ENCODE measurements around the gene WDR5.
"Not testable (repeated sequence)": the region's sequence is repeated elsewhere in the genome, so short reads cannot be mapped to it uniquely, and the experiment has no call there.

Gene WDR5

DNA sequence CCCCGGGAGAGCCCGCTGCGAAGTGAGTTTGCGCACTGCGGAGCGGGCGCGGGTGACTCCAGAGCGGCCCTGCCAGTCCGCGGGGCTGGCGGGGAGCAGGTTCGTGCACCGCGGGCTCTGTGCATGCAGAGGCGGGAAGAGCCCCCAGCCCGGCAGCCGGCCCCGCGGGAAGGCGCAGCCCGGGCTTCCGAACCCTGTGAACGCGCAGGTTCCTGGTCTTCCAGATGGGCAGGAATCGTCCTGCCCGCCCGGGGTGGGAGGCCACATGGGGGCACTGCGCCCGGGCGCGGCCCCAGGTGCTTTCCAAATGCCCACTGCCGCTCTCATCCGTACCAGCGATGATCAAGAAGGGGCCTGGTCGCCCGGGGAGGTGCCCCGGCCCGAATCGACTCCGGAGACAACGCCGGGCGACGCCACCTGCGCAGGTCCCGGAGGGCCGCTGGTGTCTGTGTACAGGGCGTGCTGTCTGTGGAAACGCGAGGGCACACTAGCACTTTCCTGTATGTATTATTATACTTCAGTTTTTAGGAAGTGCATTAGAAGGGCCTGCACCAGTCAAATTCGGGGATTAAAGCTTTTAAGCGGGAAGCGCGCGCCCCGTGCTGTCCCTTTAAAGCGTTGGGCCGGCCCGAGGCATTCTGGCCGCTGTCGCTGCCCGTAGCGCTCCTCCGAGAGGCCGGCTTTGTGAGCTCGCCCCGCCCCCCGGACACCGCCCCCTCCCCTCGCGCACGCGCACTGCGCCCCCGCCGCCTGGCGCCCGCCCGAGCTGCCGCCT lies at the start of gene WDR5:
Gene WDR5 (plus strand): TSS at position 740 of the 775 bp plus-strand sequence. CDS start 3,796 bp downstream, outside the sequence.
- peak; percentile 85 for DNase-seq (ENCODE audit: low read depth in 2 of 2)

DNA sequence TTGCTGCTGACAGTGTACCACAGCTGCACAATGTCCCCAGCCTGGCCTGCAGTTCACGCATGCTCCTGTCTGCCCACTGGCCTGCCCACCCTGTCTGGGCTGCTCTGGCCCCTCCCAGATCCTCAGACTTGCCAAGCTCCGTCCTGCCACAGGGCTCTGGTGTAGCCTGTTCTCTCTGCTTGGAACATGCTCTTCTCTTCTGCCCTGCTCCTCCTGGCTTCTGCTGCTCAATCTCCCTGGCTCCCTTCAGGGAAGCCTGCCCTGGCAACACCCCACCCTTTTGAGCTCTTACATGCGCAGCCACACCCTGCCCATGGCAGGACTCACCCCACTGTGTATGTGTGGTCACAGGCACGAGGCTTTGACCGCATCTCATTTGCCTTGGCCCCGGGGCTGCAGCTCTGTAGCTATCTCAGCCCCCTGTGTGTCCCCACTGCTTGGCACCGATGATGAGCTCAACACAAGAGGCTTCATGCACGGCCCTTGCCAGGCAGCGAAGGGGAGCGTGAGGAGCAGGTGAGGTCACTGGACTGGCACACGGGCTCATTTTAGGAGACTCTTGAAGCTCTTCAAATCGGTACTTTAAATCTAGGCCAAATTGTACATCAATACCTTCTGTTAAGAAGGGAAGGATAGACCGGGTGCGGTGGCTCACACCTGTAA lies 47.7 kb upstream of the WDR5 start:
- no peak for DNase-seq (ENCODE audit: low read depth in 2 of 2)

DNA sequence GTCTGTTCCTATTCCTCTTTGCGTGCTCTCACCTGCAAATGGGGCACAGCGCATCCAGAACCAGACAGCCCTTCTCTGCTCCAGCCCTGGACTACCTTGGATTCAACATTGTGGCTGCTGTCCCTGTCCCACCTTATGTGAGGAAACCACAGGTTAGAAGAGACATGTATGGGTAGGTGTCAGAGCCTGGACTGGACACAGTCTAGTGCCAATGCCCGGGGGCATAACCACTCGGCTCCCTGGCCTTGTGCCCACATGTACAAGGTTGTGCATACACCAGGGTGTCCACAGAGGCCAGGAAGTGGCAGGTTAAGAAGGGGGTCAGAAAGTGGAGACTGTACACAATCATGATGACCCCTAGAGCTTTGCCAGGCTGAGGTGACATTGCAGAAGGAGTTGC lies 45.9 kb upstream of the WDR5 start:
- DNase-seq (ENCODE audit: low read depth in 2 of 2), result no peak

DNA sequence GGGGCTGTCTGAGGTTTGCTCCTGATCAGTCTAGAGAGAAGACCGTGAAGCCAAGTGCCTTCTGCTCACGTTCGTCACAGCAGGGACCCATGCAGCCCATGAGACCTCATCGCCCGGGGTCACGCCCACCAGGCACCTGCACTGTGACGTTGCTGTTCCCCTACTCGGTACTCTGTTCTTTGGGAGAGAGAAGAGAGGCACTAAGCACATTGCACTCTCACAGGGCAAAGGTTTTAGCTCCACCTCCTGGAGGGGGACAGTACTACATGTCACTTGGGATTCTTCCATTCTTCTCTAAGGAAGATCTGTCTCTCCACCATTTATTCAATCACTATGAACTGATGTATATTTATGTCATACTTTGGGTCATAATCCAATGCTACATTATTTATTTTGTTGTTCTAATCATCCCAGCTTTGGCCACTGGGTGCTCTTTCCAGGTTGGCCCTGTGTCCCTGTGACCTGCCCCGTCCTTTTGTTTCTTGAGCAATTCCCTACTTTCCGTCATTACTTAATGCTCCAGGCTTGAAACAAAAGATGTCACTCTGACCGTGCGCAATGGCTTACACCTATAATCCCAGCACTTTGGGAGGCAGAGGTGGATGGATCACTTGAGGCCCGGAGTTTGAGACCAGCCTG lies 36.6 kb upstream of the WDR5 start:
- DNase-seq (ENCODE audit: low read depth in 2 of 2), result peak; percentile 27 to 31

DNA sequence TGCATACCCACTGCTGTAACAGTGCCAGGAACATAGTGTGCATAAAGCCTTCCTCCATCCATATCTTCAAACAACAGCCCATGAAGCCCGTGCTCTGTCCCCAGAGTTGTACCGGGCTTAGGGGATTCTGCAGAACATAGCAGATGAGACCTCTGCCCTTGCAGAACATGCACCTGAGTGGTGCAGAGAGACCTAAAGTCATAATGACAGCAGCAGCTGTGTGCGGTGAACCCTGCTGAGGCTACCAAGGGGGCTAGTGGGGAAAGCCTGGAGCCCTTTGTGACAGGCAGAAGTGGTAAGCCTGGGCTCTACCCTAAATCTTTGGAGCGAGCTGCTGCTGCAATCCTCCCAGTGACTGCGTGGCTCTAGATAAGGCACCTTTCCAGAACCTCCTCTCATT lies 35.8 kb upstream of the WDR5 start:
- DNase-seq (ENCODE audit: low read depth in 2 of 2), result no peak

DNA sequence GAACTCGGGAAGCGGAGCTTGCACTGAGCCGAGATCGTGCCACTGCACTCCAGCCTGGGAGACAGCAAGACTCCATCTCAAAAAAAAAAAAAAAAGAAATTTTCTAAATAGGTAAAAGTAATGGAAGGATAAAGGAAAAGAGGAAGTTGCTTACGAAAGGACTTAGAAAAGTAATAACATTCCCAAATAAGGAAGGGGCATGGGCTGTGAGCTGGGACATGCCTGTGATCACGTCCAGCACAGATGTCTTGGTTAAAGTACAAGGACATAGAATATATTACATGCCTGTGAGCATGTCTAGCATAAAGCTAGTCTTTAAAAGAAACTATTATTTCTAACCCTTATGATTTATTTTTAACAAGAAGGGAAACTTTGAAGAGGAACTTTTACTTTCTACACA lies 34.7 kb upstream of the WDR5 start:
- not testable (repeated sequence) for DNase-seq (ENCODE audit: low read depth in 2 of 2)

DNA sequence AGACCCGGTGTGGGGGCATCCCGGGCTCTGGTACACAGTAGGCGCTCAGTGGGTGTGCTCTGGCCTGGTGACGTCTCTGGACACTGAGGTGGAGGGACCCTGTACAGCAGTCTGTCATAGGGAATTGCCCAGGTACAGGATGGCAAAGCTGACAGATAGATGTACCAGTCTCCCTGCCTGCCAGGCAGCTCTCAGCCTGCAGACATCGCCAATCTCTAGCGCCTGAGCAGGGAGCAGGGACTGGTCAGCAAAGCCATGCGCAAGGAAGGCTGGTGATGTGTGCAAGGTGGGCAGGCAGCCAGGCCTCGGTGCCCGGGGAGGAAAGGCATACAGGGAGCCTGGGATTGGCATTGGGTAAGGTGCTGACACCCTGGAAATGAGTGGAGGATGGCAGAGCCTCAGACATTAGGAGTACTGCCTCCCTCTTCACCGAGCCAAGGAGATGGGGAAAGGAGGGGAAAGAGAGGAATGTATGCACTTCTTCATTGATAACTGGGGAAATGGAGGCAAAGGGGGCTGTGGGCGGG lies 34.2 kb upstream of the WDR5 start:
- DNase-seq (ENCODE audit: low read depth in 2 of 2), result no peak

DNA sequence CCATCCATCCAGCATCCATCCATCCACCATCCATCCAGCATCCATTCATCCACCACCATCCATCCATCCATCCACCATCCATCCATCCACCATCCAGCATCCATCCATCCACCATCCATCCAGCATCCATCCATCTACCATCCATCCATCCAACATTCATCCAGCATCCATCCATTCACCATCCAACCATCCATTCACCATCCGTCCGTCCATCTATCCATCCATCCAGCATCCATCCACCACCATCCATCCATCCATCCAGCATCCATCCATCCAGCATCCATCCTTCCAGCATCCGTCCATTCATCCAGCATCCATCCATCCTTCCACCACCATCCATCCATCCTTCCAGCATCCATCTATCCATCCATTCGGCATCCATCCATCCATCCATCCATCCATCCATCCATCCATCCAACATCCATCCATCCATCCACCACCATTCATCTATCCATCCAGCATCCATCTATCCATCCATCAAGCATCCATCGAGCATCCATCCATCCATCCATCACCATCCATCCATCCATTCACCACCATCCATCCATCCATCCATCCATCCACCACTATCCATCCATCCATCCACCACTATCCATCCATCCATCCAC lies 32.4 kb upstream of the WDR5 start:
- DNase-seq (ENCODE audit: low read depth in 2 of 2), result no peak

DNA sequence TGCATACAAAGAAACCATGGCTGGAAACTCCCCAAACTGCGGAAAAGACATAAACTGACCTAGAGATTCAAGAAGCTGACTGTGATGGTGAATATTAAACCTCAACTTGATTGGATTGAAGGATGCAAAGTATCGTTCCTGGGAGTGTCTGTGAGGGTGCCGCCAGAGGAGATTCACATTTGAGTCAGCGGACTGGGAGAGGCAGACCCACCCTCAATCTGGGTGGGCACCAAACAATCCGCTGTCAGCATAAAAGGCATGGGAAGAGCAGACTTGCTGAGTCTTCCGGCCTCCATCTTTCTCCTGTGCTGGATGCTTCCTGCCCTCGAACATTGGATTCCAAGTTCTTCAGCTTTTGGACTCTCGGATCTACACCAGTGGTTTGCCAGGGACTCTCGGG lies 24.8 kb upstream of the WDR5 start:
- no peak for DNase-seq (ENCODE audit: low read depth in 2 of 2)

DNA sequence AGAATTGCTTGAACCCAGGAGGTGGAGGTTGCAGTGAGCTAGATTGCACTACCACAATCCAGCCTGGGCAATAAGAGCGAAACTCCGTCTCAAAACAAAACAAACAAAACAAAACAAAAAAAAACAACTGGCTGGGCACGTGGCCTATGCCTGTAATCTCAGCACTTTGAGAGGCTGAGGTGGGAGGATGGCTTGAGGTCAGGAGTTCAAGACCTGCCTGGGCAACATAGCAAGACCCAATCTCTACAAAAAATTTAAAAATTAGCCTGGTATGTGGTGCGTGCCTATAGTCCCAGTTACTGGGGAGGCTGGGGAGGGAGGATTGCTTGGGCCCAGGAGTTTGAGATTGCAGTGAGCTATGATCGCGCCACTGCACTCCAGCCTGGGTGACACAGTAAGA lies 23.3 kb upstream of the WDR5 start:
- no peak for DNase-seq (ENCODE audit: low read depth in 2 of 2)

DNA sequence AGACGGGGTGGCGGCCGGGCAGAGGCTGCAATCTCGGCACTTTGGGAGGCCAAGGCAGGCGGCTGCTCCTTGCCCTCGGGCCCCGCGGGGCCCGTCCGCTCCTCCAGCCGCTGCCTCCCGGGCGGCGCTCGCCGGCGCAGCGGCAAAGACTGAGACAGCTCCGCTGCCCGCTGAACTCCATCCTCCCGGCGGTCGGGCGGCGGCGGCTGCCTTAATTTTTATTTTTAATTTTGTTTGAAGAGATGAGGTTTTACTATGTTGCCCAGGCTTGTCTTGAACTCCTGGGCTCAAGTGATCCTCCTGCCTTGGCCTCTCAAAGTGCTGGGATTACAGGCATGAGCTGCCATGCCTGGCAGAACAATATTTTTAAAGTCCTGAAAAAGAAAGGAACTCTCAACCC lies 16.9 kb upstream of the WDR5 start:
- DNase-seq (ENCODE audit: low read depth in 2 of 2), result not testable (repeated sequence)

DNA sequence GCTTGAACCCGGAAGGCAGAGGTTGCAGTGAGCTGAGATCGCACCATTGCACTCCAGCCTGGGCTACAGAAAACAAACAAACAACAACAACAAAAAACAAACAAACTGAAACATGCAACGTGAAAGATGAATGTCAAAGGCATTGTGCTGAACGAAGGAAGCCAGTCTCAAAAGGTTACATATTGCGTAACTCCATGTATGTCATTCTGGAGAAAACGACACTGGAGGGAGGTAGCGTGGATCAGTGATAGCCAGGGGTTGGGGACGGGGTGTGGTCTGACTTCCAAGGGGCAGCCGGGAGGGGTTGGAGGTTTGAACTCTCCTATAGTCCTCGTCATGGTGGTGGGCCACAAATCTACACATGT lies 12.1 kb upstream of the WDR5 start:
- DNase-seq (ENCODE audit: low read depth in 2 of 2), result no peak

DNA sequence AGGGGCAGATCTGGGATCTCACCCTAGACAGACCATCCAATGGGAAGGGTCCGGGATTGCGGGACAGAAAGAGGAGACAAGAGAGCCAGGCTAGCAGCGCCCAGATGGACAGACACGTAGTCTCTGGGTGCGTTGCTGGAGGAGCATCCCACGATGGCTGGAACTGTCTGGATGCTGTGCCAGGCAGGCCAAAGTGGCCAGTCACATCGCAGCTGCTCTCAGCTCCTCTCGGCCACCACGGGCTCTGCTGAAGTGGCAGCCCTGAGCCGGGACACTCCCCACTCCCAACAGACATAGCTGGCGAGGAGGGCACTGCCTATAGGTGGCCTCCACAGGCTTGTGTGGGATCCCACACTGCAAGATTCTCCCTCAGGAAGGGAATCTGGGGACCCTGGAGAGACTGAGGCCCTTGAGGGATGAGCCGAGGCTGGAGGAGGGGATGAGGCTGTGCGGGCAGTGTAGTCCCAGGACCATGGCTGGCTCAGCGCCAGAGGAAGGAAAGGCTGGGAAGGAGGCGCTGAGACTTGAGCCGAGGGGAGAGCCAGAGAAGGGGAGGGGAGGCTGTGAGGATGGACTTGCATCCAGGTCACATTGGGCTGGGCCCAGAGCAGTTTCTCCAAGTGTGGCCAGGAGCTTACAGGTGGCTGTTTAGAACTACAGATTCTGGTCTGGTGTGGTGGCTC lies 10.3 kb upstream of the WDR5 start:
- no peak for DNase-seq (ENCODE audit: low read depth in 2 of 2)

DNA sequence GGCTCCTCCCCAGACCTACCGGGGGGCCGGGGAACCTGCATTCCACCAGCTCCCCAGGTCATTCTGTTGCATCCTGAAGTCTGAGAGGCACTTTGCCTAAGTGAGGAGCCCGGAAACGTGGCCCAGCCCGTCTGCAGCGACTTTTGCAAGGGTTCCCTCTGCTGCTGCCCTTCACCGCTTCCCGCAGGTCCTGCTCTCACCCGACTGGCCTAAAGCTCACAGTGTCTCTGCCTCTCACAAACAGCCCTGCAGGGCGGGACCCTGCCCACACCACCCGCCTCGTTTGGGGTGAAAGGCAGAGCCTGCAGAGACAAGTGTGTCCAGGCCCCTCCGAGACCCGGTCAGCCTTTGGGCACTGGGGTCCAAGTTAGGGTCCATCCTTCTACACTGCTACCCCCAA lies 9.5 kb upstream of the WDR5 start:
- no peak for DNase-seq (ENCODE audit: low read depth in 2 of 2)

DNA sequence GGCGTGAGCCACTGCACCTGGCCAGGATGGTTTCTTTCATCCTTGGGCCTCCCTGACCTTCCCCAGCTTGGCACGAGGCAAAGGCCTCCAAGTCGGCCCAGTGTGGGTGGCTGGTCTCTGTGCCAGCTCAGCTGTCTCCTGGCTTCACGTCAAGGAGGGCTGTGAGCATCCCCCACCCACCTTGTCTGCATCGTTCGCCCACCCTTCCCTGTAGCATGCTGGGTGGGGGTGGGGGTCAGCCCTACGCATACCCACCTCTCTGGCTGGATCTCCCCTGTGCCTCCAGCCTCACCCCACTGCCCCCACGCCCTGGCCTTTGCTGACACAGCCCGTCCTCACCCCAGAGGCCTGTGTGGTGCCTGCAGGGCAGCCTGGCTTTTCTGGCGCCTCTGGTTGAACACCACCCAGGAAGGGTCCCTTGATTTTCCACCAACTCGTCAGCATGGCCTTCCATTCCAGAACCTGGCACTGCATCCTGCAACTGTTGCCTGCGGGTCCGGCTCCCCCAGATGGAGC lies 8.8 kb upstream of the WDR5 start:
- DNase-seq (ENCODE audit: low read depth in 2 of 2), result no peak

DNA sequence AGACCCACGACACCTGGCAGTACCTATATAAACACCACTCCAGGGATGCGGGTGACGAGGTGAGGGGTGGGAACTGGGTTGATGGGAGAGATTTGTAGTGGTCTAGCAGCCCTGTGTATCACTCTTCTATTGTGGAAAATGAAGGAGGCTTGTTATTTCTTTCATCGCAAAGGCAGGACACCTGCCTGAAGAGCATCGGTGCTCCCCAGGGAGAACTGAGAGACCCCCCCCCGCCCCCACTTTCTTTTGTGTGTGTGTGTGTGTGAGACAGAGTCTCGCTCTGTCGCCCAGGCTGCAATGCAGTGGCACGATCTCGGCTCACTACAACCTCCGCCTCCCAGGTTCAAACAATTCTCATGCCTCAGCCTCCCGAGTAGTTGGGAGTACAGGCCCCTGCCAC lies 8.3 kb upstream of the WDR5 start:
- no peak for DNase-seq (ENCODE audit: low read depth in 2 of 2)

DNA sequence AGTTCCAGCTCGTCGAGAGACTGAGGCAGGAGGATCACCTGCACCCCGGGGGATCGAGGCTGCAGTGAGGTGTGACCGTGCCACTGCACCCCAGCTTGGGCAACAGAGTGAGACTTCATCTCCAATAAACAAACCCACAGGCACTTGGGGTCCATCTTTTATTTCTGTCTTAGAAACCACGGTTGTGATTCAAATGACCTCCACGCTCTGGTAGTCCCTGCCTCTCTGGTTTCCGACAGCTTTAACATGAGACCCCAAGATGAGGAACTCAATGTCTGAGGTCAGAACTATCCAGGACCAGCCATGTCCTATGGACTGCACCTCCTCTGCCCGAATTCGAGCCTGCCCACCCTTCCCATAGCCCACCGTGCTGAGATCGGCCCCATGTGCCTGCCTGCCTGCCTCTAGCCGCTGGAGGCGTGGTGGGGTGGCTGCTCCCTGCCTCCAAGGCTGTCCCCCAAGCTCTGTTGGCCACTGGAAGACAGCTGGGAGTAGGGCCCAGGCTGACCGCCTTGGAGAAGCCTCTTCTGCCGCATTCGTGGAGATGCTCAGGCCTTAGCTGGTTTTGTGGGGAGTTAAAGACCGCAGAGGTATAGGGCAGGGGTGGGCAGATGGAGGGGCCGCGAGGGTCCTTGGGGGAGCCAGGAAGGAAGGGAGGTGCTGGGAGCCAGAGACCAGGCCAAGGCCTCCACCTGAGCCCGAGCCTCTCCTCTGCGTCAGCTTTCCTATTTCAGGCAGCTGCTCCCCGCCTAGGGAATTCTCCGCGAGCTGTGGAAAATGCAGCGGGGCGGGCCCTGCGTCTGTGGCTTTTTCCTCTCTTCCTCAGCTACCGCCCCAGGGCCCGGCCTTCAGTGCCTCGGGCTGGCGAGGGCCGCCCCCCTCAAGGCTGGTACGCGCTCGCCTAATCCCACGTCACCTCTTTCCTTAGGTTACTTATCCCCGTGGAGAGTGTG lies 6.9 kb upstream of the WDR5 start:
- DNase-seq (ENCODE audit: low read depth in 2 of 2), result no peak

DNA sequence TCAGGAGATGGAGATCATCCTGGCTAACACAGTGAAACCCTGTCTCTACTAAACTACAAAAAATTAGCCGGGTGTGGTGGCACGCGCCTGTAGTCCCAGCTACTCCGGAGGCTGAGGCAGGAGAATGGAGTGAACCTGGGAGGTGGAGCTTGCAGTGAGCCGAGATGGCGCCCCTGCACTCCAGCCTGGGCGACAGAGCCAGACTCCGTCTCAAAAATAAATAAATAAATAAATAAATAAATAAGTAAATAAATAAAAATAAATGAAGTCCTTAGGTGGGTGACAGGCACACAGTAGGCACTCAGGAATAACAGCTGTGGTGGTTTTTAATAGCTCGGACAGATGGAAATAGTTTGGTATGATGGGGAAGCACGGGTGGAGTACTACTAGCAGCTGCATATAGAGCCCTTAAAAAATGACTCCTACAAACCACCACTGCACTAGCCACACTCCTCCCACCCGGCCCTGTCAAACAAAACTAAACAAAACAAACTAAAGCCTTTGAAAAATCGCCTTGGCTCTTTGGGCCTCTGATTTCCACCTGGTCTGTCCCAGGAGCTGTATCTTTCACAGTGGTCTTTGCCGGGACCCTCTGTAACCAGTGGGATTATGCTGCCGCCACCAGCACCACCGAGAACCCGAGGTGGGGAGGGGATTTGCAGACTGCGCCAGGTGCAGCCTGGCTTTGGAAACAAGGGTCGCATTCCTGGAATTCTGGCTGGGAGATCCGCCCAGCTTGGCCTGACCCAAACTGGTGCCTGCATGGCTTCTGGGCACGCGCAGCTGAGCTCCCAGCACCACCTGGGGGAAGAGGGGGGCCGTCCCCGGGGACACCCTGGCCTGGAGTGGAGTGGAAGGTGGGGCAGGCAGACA lies 5.1 kb upstream of the WDR5 start:
- DNase-seq (ENCODE audit: low read depth in 2 of 2), result no peak

DNA sequence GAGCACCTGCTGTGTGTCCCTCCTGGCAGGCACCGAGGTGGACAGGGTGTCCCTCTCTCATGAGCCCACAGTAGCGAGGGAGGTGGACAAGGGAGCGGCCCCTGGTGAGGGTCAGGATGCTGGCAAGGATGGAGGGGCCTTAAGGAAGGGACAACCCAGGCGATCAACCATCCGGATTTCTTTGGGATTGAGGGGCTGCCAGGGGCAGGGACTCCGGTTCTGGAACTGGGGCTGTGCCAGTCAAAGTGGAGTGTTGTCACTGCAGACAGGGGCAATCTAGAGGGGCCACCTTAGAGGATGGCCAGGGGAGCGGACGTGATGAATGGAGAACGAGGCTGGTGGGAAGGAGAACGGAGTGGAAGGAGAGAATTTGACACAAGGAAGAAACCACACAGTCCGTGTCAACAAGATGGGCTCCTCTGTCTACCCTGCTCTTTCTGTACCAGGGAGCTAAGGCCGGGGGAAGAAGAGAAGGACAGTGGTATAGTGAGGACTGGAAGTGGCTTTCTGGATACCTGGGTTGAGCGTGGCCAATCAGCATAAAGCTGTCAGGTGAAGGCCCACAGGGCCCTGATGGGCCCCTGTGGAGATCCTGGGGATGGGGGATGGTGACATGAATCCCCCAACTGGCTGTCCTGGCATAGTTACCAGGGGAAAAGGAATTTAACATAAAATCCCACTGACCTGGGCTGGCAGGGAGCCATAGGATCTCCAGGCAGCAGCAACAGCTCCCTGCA lies 4.2 kb upstream of the WDR5 start:
- DNase-seq (ENCODE audit: low read depth in 2 of 2), result no peak

Measured in stimulated activated CD8-positive, alpha-beta memory T cell treated with anti-CD3 and anti-CD28 coated beads, Interleukin-2, amount 100 ng/mL, for 48 hours (primary cell).